ENCODE data around the gene RAB22A. TPM values are rescaled to one million over a fixed set of nuclear protein-coding genes. Genes with fewer than 3 reads are reported as not detected.

The RAB22A gene
- total RNA-seq, 4 donors from 2014 or later: 26.6 to 33.6 (median 29.2) TPM

- WGBS, 2 donors: 88 to 92% methylated on average over 9 of the region's 9 CpGs
- intact Hi-C loops (cut with DNase I): no loop called here
- TF ChIP-seq POLR2A (IDR thresholded peaks at IDR 0.05): no peak
- TF ChIP-seq CTCF (IDR thresholded peaks at IDR 0.05): no peak
- H3K36me3 ChIP-seq: peaks cover 0 to 13% of the 10 kb centered on the region in 2 donors
- no peak overlapping the region for H3K4me3 ChIP-seq (replicated peaks in 1 of 3)
- H3K27ac ChIP-seq: no peak overlapping the region
- no peaks in the 10 kb centered on the region for H3K9me3 ChIP-seq
- DNase-seq: no peak
- no peaks in the 10 kb centered on the region for H3K27me3 ChIP-seq
- H3K4me1 ChIP-seq: no peaks in the 10 kb centered on the region
Observed at GRCh38 chr20:58267389-58268215, 41.9 kb upstream of the RAB22A start.

DNA sequence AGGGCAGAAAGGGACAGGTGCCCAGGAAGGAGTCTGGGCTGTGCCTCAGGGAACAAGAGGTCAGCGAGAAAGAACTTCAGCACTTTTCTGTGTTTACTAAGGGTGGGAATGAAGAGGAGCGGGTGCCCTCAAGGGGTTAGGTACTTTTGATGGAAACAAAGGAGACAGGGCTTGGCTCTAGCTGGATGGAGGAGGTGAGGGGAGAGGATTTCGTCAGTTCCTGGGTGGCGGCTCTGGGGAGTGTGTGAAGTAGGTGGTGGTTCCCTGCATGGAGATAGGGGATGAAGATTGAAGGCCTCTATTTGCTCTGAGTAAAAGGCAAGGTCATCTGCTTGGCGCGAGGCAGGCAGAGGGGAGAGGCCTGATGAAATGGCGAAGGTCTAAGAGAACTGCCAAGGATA lies 41.1 kb upstream of the RAB22A start:
- TF ChIP-seq POLR2A (IDR thresholded peaks at IDR 0.05) (no peak), CTCF (IDR thresholded peaks at IDR 0.05) (no peak)
- WGBS, 2 donors: 93 to 94% methylated on average over 7 of the region's 7 CpGs
- Histone ChIP-seq H3K4me3 (replicated peaks in 1 of 3) (no peak overlapping the region), H3K4me1 (no peaks in the 10 kb centered on the region), H3K27me3 (no peaks in the 10 kb centered on the region), H3K27ac (no peak overlapping the region), H3K36me3 (peaks cover 0 to 13% of the 10 kb centered on the region in 2 donors), H3K9me3 (no peaks in the 10 kb centered on the region)
- intact Hi-C loops (cut with DNase I): no loop called here
- DNase-seq: no peak

DNA sequence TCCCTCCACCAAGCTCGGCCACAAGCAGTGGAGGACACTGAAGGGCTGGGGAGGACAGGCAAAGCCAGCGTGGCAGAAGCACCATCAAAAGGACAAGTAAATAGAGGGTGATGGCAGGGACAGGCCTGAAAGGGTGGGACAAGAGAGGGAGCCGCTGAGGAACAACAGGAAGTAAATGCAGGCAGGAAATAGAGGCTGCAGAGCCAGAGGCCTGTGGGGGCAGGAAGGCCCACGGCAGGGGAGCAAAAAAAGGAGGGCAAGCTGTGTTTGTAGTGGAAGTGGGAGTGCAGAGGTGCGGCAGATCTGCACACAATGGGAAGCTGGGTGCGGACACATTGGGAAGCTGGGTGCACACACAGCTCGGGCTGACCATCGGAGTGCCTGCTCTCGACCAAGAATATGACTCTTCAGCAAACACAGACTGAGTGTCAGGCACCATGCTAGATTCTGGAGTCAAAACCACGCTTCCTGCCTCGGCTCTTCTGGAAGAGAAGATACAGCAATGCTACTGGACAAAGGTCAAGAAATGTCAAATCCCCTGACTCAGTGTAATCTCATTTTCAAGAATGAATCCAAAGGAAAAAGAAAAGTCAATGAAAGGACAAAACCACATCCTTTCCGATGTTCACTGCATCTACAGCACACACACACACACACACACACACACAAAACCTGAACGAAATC lies 40.4 kb upstream of the RAB22A start:
- no peak overlapping the region for H3K27ac ChIP-seq

DNA sequence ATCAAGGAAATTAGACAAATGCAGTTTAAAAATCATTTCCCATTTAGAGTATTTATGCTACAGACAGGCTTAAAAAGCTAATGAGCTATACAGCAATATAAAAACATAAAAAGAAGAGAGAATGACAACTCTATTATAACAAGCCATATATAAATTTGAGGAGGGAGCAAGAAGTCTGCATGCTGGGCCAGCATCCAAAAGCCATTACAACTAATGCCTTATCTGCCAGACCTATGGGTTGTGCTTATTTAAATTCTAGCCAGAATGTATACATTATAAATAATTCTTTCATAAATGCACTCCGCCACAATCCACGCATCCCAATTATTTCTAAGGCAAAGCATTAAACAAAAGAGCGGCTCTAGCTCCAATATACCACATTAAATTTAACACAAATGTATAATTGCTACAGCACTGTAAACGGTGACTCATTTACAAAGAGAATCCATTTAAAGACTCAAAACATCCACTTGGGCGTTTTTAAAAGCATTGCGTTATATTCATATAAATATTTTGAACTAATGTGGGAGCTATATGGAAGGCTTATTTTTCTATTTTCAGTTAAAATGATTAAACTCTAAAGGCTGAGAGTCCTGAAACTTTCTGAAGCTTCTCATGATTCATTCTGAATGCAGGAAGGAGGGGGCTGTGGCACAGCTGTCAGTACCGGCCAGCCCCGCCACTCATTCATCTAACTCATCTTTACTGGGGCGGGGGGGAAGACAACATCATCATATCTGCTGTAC lies 37.7 kb upstream of the RAB22A start:
- WGBS, 2 donors: 93 to 95% methylated on average over 9 of the region's 9 CpGs
- no peaks in the 10 kb centered on the region for H3K9me3 ChIP-seq
- no peak for DNase-seq
- H3K27ac ChIP-seq: no peak overlapping the region
- no peaks in the 10 kb centered on the region for H3K4me1 ChIP-seq
- H3K36me3 ChIP-seq: peaks cover 0 to 13% of the 10 kb centered on the region in 2 donors
- H3K4me3 ChIP-seq (replicated peaks in 1 of 3): no peak overlapping the region
- TF ChIP-seq CTCF (IDR thresholded peaks at IDR 0.05) (no peak), POLR2A (IDR thresholded peaks at IDR 0.05) (no peak)
- intact Hi-C loops (cut with DNase I): no loop called here
- no peaks in the 10 kb centered on the region for H3K27me3 ChIP-seq

More for the DNA sequence above, 40.4 kb upstream of the RAB22A start:
- intact Hi-C loops (cut with DNase I): no loop called here
- no peak overlapping the region for H3K4me3 ChIP-seq (replicated peaks in 1 of 3)
- TF ChIP-seq CTCF (IDR thresholded peaks at IDR 0.05) (no peak), POLR2A (IDR thresholded peaks at IDR 0.05) (no peak)
- H3K4me1 ChIP-seq: no peaks in the 10 kb centered on the region
- H3K9me3 ChIP-seq: no peaks in the 10 kb centered on the region
- no peak for DNase-seq
- 69 to 81% methylated on average over 13 of the region's 13 CpGs for WGBS, 2 donors
- H3K27me3 ChIP-seq: no peaks in the 10 kb centered on the region
- peaks cover 0 to 13% of the 10 kb centered on the region in 2 donors for H3K36me3 ChIP-seq
